HG03135 (cell line): Measurements from ENCODE around the gene FCN2.

Source experiments
- ATAC-seq: cut with Tn5 transposase; IDR thresholded peaks from one replicate; pipeline ENCODE4 v1.9.1; 2021; ENCODE audit warnings: mild to moderate bottlenecking, moderate library complexity; ENCODE audit not compliant: unreplicated experiment

Gene FCN2

DNA sequence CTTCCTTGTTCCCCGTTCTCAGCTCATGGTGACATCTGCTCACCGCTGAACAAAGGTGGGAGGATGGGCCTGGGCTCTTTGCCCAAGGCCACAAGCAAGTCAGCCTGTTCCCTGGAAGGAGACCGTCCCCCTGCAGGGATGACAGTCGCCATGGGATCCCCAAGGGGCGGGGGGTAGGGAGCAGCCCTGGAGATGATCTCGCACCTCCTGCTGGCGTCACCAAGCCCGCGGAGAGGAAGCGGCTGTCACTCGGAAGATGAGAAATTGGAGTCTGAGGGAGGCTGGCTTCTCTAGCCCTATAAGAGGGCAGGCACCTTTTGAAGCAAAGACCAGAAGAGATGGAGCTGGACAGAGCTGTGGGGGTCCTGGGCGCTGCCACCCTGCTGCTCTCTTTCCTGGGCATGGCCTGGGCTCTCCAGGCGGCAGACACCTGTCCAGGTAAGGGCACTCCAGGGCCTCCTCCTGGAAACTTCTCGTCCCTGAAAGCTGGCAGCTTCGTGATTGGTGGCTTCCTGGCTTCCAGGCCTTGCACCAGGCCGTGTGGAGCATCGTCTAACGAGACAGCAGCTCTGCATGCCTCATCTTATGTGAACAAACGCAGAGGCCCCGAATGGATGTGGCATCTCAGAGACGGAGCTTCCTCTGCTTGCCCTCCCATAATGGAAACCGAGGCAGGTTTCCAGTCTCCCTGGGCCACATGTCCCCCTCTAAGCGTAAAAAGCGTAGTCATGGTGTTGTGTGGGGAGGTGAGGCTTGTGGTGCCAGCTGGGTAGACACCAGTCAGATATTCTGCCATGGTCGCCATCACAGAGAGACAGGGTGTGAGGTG is at the start of gene FCN2:
FCN2 (plus strand) TSS at position 327 of the 829 bp plus-strand sequence; CDS start at position 339, 12 bp downstream.
- ATAC-seq: no peak

DNA sequence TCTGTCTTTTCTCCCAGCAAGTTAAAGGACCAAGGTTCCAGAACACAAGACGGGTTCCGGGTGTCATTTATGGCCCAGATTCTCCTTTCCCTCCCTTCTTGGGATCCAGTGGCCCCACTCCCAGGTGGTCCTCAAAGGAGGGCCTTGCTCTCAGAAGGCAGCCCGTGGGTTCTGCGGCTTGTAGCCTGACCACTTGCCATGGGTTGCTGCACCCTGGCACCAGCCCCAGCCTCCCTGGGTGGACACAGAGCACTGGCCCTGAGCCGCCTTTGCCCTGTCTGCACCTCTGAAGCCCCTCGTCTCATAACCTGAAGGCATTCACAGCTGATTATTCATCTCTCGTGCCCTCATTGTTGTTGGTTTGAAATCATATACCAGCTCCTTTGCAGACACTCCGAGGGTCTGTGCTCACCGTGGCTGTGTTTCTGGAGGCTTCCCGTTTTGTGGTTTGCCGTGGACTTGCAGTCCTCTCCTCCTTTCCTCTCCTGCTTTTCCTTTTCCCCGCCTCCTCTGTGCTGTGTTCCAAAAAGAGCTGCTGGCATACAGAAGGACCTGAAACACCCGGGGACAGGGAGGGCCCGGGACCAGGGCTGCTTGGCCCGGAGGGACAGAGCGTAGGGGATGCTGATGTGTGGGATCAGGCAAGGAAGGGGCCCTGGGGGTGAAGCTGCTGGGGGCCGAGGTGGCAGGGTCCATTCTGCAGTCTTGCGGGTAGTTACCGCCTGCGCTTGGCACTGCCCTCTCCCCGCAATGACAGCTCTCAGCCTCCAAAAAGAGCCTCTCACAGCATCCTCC is 49.5 kb upstream of the FCN2 start:
- ATAC-seq: no peak

DNA sequence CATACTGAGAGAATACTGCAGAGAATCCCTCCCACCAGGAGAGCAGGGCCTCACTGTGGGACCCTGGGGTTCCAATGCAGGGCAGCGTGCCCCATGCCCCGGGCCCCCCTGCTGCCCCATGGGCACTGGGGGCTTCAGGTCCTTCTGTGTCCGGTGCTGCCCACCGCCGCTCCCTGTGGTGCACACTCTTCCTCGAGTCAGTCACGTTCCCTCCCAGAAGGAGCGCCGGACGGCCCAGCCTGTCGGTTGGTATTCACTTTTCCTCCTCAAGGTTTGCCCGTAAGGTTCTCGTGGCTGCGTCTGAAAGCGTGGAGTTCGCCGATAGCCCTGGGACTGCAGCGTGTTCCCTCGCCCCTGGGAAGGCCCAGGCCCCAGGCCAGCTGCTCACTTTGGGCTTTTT is 48.1 kb upstream of the FCN2 start:
- ATAC-seq: no peak

DNA sequence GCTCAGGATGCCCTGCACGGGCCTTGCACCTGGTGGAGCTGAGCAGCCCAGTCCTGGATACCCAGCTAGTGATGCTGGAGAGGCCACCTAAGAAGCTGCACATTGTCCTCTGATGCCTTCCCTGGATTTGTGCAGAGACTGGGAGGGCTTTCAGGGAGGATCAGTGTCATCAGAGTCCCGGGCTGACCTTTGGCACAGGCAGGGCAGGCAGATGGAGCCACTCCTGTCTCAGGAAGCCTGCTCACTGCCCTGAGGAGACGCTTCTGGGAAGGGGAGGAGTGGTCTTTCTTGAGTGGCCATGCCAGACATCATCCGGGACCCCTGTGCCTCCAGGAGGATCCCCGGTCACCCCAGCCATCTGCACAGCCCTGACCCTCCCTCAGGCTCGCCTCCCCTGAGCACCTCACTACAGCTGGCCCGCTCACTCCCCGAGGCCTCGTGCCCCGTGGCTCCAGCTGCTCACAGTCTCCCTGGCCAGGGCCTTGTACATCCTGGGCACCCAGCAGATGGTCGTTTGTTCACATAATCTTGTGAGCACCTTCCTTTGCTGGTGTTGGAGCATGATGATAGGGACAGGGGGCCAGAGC is 47.2 kb upstream of the FCN2 start:
- ATAC-seq: no peak

DNA sequence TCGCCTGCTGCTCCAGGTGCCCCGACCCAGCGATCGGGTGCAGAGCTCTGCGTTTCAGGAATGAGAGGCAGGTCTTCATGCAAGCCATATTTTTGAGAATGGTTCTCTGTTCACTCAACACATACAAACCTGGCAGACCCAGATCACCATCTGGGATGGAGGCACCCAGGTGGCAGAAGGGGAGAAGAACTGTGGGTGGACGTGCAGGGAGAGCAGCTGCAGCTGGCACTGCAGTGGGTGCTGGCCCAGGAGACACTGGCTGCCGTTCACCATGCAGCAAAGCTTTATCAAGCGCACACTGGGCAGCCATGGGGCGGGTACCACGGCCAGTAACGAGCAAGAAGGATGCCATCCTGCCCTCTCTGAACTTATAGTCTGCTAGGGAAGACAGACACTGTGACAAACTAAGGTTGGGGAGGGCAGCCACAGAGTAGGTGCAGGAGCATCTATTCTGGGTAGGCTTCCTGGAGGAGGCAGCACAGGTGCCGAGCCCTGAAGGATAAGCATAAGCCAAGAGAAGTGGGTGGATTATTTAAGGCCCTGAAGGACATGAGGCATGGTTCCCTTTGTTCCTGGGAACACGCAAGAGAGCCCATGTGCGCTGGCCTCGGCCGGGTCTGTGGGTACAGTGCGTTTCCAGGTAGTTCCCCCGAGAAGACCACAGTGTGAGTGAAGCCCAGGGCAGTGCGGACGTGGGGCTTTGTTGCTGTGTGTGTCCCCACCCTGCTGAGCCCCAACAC is 46.2 kb upstream of the FCN2 start:
- no peak for ATAC-seq

DNA sequence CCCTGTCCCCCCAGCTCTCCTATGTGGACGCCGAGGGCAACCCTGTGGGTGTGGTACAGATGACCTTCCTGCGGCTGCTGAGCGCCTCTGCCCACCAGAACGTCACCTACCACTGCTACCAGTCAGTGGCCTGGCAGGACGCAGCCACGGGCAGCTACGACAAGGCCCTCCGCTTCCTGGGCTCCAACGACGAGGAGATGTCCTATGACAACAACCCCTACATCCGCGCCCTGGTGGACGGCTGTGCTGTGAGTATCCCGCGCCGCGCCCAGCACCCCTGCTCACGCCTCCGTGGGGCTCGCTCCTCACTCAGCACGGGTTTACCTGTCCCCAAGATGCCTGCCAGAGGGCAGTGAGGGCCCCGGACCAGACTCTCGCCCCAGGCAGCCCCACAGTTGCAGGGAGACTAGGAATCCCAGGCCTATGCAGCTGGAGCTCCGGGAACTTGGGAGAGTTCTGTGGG is 45.6 kb upstream of the FCN2 start:
- no peak for ATAC-seq

DNA sequence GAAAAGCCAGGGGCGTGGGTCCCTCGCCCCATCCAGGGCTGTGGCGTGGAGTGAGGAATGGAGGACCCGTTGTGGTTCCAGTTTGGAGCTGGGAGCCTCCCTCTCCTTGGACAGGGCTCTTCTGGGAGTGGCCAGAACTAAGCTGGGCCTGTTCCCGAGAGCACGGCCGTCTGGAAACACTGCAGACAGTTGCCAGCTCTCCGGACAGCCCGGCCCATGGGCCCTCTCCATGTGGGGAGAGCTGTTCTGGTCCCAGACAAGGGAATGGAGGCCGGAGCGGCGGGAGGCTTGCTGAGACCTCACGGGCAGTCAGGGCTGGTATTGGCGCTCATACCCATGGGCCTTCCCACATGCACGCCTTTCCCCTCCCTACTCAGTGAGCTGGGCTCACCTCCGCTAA is 45.2 kb upstream of the FCN2 start:
- ATAC-seq: no peak

DNA sequence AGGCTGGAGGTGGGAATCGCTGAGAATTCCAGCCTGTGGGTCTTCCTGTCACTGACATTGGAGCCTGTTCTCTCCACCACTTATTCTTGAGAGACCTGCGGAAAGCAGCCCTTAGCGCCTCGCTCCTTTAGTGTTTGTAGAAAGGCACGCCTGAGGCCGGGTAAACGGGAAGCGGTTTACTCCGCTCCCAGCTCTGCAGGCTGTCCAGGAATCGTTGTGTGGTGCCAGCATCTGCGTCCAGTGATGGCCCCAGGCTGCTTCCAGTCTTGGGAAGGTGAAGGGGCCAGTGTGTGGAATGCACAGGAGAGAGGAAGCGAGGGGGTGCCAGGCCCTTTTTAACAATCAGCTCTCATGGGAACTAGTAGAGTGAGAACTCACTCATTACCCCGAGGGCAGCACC is 44.6 kb upstream of the FCN2 start:
- no peak for ATAC-seq

DNA sequence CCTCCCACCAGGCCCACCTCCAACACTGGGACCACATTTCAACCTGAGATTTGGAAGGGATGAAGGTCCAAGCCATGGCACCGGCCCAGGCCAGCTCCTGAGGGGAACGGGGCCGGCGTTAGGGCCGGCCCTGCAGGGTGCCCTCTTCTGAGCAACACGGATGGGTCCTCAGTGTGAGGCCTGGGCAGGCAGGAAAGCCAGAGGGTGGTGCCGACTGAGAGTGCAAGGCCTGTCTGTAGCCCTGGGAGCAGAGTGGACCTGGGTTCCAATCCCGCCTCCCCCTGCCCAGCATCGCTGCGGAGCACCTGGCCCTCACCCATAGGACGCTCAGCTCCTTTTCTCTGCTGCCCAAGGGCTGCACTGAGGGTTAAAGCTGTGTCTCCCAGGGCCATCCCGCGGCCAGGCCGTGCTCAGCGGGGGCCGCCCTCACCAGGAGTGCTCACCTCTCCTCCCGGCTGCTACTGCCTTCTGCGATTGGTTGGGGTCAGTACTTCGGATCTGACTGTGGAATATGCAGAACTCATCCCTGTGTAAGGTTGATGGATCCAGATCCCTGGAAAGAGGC is 44.1 kb upstream of the FCN2 start:
- no peak for ATAC-seq

DNA sequence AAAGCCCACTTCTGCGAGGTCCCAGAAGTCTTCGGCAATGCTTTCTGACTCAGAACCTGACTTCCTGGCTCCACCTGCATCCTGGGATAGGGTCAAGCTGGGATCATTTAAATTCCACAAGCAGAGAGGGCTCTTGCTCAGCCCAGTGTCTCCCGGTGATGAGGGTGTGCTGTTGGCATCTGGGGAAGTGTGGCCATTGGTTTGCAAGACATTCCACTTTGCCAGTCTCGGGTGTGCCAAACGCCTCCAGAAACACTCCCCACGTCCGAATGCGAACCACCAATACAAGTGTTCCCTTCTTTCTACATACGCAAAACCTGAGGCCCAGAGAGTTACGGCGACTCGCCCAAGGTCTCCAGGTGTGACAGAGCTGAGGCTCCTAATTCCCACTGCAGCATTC is 43.1 kb upstream of the FCN2 start:
- no peak for ATAC-seq

DNA sequence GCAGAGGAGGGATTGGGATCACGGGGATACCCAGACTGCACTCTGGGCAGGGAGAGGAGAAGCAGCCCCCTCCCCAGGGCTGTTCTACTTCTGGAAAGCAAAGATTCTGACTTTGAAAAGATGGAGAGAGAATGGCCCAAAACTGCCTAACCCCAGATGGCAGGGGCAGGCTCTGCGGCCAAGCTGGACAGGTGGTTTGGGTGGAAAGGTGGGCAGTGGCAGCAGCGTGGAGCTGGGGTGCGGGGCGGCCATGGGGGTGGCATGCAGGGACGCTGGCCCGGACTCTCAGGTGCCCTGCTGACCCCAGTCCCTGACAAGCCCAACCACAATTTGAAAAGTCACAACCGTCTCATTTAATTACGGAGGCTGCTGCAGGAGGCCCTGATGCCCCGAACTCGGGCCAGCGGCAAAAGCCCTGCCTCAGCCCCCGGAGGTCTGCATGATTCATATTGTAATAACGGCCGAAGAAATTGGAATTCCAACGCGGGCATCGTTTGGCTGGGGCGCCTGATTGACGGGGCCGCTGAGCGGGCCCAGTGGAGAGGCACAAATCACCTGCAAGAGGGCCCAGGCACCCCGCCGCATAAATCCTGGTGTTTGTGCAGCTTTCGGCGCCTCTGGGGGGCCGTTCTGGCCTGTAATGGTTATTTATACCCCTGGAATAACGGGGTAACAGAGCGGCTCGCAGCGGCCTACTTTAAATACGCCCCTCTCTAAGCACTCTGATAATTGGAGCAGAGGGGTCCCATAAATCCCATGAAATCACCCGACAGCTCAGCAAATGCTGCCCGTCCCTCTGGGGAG is 41.8 kb upstream of the FCN2 start:
- no peak for ATAC-seq

DNA sequence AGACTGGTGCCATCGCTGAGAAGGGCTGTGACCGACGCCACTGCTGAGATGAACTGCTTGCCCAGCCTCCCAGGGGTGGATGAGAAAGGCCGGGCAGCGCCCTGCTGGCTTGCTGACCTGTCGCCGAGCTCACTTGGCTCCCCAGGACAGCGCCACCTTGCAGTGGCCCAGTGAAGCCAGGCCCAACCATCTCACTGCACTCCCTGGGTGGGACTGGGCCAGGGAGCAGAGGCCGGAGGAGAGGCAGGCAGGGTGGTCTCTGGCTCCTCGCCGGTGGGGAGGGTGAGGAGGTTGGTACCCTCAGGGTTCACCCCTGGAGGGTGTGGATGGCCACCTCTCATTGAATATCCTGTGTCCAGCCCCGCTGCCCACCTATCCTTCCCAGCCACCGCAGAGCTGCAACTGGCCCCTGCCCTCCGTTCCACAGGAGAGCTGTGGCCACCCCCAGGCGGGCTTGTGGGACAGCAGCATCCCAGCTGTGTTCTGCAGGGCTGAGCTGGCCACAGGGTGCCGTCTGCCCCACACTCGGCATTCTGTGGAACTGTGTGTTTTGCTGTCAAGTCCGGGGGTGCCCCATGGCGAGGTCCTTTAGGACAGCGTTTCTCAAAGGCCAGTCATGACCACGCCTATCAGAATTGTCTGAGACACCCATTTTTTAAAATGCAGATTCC is 41.0 kb upstream of the FCN2 start:
- no peak for ATAC-seq

DNA sequence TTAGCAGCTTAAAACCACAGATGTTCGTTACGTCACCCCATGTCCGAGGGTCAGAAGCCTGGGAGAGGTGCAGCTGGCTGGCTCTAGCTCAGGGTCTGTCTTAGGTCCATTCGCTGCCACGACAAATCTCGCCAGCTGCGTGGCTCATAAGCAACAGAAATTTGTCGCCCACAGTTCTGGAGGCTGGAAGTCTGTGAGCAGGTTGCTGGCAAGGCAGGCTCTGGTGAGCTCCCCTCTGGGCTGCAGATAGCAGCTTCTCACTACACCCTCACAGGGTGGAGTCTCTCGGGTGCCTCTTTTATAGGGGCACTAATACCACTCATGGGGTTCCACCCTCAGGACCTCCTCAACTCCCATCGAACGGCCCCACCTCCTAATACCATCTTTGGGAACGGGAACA is 40.1 kb upstream of the FCN2 start:
- ATAC-seq: no peak

DNA sequence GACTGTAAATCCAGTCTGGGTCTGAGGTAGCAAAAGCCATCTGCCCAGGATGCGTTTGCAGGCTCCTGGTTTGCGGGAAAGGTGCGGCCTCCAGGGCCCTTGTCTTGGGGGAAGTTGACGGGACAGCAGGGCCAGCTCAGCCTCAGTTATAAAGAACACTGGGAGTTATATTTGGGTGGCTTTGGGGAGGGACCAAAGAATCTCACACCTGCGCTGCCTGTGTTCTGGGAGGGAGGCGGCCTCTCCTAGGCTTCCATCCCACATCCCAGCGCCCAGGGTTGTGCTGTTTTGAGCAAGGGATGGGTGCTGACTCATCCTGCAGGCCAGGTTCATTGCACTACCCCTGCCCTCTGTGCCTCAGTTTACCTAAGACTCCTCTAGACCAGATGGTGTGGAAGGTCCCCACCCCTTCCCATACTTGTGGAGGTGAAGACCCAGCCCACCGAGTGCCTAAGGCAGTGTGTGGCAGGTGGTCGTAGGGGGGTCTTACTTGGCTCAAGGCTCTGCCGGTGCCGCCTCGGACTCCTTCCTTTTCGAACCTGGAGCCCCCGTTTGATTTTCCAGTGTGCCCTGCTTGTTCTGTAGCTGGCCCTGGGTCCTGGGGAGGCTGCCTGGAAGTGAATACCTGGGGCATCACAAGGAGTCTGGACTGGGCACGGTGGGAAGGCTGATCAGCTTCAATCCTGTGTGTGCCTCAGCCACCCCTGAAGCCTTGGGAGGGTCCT is 39.3 kb upstream of the FCN2 start:
- ATAC-seq: no peak

DNA sequence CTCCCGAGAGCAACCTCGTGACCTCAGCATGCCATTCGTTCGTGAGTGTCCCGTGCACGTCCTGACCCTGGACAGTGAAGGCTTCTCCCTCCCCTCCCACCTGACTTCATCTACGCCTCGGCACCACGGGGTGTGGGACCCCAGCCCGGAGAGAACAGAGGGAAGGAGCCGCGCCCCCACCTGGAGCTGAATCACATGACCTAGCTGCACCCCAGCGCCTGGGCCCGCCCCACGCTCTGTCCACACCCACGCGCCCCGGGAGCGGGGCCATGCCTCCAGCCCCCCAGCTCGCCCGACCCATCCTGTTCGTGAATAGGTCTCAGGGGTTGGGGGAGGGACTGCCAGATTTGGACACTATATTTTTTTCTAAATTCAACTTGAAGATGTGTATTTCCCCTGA is 38.3 kb upstream of the FCN2 start:
- ATAC-seq: no peak

DNA sequence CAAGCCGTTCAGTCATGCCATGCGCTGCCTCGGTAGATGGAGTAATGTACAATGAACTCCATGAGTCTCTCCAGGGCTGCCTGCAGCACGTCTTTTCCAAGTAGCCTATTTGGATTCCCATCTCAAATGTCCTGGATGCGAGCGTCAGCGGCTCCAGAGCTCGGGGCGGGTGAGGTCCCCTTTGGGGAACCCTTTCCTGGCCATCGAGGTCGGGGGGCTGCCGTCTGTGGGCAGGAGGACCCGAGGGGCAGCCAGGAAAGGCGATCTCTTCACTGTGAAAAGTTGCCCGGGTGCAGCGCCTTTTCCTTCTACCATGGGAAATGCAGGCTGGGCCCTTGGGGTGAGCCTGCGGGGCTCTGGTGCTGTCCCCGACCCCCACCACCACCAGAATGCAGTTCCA is 36.9 kb upstream of the FCN2 start:
- no peak for ATAC-seq

DNA sequence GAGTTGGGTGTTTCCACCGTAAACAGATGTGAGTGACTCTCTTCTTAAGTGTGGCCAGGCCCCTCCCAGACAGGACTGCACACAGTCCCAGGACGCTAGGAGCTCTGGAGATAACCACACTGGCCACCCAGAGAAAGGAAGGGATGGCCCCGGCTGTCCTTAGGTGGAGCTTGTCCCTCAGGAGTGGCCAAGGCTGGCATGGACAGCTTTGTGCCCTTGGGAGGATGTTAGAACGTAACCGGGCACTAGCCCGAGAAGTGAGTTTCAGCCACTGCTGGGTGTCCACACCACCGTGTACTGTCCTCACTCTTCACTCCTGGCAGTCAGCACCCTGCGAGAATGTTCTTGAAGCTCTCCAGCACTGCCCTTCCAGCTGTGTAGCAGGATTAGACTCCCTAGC is 35.8 kb upstream of the FCN2 start:
- ATAC-seq: no peak

DNA sequence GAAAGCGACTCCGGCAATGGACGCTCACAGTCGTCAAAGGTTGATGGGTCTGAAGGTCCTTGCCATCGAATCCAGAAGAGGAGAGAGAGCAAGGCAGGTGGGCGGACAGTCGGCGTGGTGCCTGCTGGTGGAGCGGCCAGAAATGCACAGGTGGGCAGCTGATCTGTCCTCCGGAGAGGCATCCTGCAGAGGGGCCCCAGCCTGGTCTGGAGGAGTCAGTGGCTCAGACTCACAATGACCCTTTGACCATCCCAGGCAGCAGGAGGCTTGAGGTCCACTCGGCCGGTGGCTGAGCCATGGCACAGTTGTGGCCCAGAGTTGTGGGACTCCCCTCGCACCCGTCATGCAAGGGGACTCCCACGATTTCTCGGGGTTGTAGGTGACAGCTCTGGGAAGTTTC is 34.4 kb upstream of the FCN2 start:
- no peak for ATAC-seq

DNA sequence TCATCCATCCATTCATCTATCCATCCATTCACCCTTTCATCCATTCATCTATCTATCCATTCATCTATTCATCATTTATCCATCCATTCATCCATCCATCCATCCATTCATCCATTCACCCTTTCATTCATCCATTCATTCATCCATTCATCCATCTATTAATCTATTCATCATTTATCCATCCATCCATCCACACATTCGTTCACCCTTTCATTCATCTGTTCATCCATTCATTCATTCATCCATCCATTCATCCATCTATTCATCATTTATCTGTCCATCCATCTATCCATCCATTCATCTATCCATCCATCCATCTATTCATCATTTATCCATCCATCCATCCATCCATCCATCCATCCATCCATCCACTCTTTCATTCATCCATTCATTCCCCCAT is 33.9 kb upstream of the FCN2 start:
- no peak for ATAC-seq
